Neural progenitor cell (in vitro differentiated cells): ENCODE data around the gene ZNF592. TPM values are rescaled to one million over a fixed set of nuclear protein-coding genes. Genes with fewer than 3 reads are reported as not detected.

Experiments used
- DNase-seq: peaks from one replicate; pipeline ENCODE4 v3.0.0-alpha.2; 2016; ENCODE audit warnings: low spot score
- H2AFZ ChIP-seq: fragments of 200-600 bp; sonication (generic); replicated peaks from 2 replicates; pipeline ENCODE4 v1.6.1; 2016; ENCODE audit warnings: antibody characterized with exemption
- H3F3A ChIP-seq: fragments of 200-600 bp; sonication (generic); 2 replicates; pipeline ENCODE4 v1.6.1; 2016; ENCODE audit warnings: antibody characterized with exemption, low read depth
- H3K27ac ChIP-seq: fragments of 200-600 bp; sonication (generic); 2 replicates; pipeline ENCODE4 v1.5.1; 2016; ENCODE audit warnings: mild to moderate bottlenecking
- H3K27me3 ChIP-seq: fragments of 200-600 bp; sonication (generic); 2 replicates; pipeline ENCODE4 v1.6.1; 2016; ENCODE audit warnings: mild to moderate bottlenecking, moderate library complexity
- H3K36me3 ChIP-seq: fragments of 200-600 bp; sonication (generic); 2 replicates; pipeline ENCODE4 v1.5.1; 2016
- H3K4me1 ChIP-seq: fragments of 200-600 bp; sonication (generic); 2 replicates; pipeline ENCODE4 v1.6.1; 2016; ENCODE audit warnings: mixed run types
- H3K4me2 ChIP-seq: fragments of 200-600 bp; sonication (generic); 2 replicates; pipeline ENCODE4 v1.6.1; 2016
- H3K4me3 ChIP-seq: fragments of 200-600 bp; sonication (generic); 2 replicates; pipeline ENCODE4 v1.5.1; 2016
- H3K79me2 ChIP-seq: fragments of 200-600 bp; sonication (generic); 2 replicates; pipeline ENCODE4 v1.6.1; 2016; ENCODE audit warnings: low read depth
- H3K9ac ChIP-seq: fragments of 200-600 bp; sonication (generic); 2 replicates; pipeline ENCODE4 v1.6.1; 2016
- H3K9me3 ChIP-seq: fragments of 200-600 bp; sonication (generic); 2 replicates; pipeline ENCODE4 v1.5.1; 2016; ENCODE audit warnings: low read depth
- H4K20me1 ChIP-seq: fragments of 200-600 bp; sonication (generic); 2 replicates; pipeline ENCODE4 v1.6.1; 2016; ENCODE audit warnings: low read depth
- H3K27ac Mint-ChIP-seq: 3 replicates; pipeline ENCODE4 v1.8.0; 2021; ENCODE audit warnings: mixed read lengths
- H3K27me3 Mint-ChIP-seq: 2 replicates; pipeline ENCODE4 v1.8.0; 2022; ENCODE audit warnings: low read depth, mild to moderate bottlenecking, inconsistent platforms, moderate library complexity, mixed read lengths; ENCODE audit not compliant: insufficient read depth
- H3K36me3 Mint-ChIP-seq: 3 replicates; pipeline ENCODE4 v1.8.0; 2021; ENCODE audit warnings: mixed read lengths
- H3K4me1 Mint-ChIP-seq: 3 replicates; pipeline ENCODE4 v1.8.0; 2021; ENCODE audit warnings: mixed read lengths
- H3K4me3 Mint-ChIP-seq: 3 replicates; pipeline ENCODE4 v1.8.0; 2021; ENCODE audit warnings: mild to moderate bottlenecking, moderate library complexity, mixed read lengths
- H3K9me3 Mint-ChIP-seq: 3 replicates; pipeline ENCODE4 v1.8.0; 2020; ENCODE audit warnings: mixed read lengths
- EZH2 ChIP-seq: fragments of 200-600 bp; sonication (generic); IDR thresholded peaks from 2 replicates; pipeline ENCODE4 v1.6.1; 2017; ENCODE audit warnings: antibody characterized with exemption, mild to moderate bottlenecking, moderate library complexity
- EZH2phosphoT487 ChIP-seq: fragments of 200-600 bp; sonication (generic); IDR thresholded peaks from 2 replicates; pipeline ENCODE4 v1.6.1; 2017; ENCODE audit warnings: antibody characterized with exemption
- total RNA-seq: library from RNA; depleted of rRNA; stranded (reverse); fragments of >200 nt; gene quantifications from 2 replicates; pipeline ENCODE4 v1.2.3, GENCODE V29; 2015; ENCODE audit warnings: low replicate concordance
- TF ChIP-seq, protein P1 (sequence below): fragments of 200-600 bp; sonication (generic); IDR thresholded peaks from 2 replicates; pipeline ENCODE4 v1.5.1; 2017; ENCODE audit warnings: antibody characterized with exemption, mild to moderate bottlenecking

Gene ZNF592
- total RNA-seq, 1 donor from 2014 or later, result 5.8 TPM

DNA sequence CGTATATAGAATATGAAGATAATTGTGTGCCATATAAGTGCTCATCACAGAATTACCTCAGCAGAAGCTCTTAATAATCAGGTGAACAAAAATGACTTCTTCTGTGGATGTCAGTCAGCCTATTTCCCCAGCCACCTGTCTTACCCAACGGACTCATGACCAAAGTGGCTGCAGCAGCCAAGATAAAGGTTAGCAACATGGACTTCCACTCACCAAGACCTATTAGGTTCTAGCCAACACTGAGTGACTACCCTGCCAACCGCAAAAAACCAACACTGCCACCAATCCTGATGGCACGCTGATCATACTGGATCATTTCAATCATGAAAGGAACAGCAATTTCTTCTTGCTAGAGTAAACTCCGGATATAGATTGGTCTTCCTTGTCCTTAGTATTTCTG is 44.6 kb upstream of the ZNF592 start:
- Mint-ChIP-seq H3K4me1 (peaks cover 4% of the 10 kb centered on the region), H3K27me3 (peaks cover 2% of the 10 kb centered on the region), H3K4me3 (no peak overlapping the region), H3K36me3 (peaks cover 16% of the 10 kb centered on the region), H3K9me3 (no peaks in the 10 kb centered on the region), H3K27ac (no peak overlapping the region)
- H3K4me3 ChIP-seq, result no peak overlapping the region
- H3F3A ChIP-seq, result peaks cover 17% of the 10 kb centered on the region
- no peak overlapping the region for H3K4me2 ChIP-seq
- H3K4me1 ChIP-seq, result no peaks in the 10 kb centered on the region
- no peaks in the 10 kb centered on the region for H3K9me3 ChIP-seq
- H2AFZ ChIP-seq, result no peak overlapping the region
- peaks cover 84% of the 10 kb centered on the region for H4K20me1 ChIP-seq
- H3K27me3 ChIP-seq, result no peaks in the 10 kb centered on the region
- no peak for DNase-seq
- no peaks in the 10 kb centered on the region for H3K36me3 ChIP-seq
- no peak for TF ChIP-seq EZH2
- TF ChIP-seq, protein P1, sequence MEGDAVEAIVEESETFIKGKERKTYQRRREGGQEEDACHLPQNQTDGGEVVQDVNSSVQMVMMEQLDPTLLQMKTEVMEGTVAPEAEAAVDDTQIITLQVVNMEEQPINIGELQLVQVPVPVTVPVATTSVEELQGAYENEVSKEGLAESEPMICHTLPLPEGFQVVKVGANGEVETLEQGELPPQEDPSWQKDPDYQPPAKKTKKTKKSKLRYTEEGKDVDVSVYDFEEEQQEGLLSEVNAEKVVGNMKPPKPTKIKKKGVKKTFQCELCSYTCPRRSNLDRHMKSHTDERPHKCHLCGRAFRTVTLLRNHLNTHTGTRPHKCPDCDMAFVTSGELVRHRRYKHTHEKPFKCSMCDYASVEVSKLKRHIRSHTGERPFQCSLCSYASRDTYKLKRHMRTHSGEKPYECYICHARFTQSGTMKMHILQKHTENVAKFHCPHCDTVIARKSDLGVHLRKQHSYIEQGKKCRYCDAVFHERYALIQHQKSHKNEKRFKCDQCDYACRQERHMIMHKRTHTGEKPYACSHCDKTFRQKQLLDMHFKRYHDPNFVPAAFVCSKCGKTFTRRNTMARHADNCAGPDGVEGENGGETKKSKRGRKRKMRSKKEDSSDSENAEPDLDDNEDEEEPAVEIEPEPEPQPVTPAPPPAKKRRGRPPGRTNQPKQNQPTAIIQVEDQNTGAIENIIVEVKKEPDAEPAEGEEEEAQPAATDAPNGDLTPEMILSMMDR, result no peak
- TF ChIP-seq EZH2phosphoT487, result no peak
- H3K9ac ChIP-seq, result no peak overlapping the region
- H3K79me2 ChIP-seq, result peaks cover 100% of the 10 kb centered on the region
- H3K27ac ChIP-seq, result no peak overlapping the region

DNA sequence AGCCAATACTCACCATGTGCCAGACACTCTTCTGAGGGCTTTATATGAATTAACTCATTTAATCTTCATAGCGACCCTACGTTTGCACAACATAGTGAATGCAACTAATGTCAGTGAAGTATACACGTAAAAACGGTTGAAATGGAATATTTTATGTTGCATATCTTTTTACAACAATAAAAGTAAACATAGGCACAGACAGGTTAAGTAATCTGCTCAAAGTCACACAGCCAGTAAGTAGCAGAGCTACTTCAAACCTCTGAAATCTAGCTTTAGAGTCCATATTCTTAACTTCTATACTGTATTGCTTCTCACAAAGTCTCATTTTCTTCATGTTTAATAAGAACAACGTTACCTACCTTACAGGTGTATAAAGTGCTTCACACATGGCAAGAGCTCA is 34.0 kb upstream of the ZNF592 start:
- H3K27me3 ChIP-seq, result no peaks in the 10 kb centered on the region
- H4K20me1 ChIP-seq, result peaks cover 23% of the 10 kb centered on the region
- H3K36me3 ChIP-seq, result no peaks in the 10 kb centered on the region
- H3K4me3 ChIP-seq, result peak overlapping the region; percentile 78
- Mint-ChIP-seq H3K4me3 (peak overlapping the region; percentile 92), H3K4me1 (peaks cover 17% of the 10 kb centered on the region), H3K36me3 (peaks cover 3% of the 10 kb centered on the region), H3K27me3 (no peaks in the 10 kb centered on the region), H3K27ac (no peak overlapping the region), H3K9me3 (no peaks in the 10 kb centered on the region)
- H2AFZ ChIP-seq, result no peak overlapping the region
- H3K9me3 ChIP-seq, result no peaks in the 10 kb centered on the region
- H3K79me2 ChIP-seq, result peaks cover 66% of the 10 kb centered on the region
- H3K27ac ChIP-seq, result no peak overlapping the region
- peak overlapping the region; percentile 85 for H3K9ac ChIP-seq
- H3F3A ChIP-seq, result peaks cover 18% of the 10 kb centered on the region
- peak overlapping the region; percentile 92 for H3K4me2 ChIP-seq
- no peak for DNase-seq
- H3K4me1 ChIP-seq, result peaks cover 12% of the 10 kb centered on the region
- TF ChIP-seq EZH2phosphoT487 (no peak), EZH2 (no peak)
- TF ChIP-seq, protein P1, result no peak

DNA sequence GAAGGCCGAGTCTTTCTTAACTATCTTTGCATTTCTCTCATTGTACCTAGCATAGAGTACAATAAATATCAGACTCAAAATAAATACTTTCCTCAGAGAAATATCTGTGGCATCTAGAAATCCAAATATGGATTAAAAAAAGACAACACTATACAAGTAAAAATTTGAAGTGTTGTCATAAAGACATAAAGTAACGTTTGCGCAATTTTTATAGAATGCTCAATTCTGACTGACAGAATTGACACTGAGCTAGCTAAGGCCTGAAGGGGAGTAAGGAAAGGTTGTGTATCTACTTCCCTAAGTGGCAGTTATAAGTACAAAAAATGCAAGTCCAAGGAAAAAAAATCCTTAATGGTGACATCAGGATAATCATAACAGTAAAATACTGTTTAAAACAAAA is 33.6 kb upstream of the ZNF592 start:
- Histone ChIP-seq H3K79me2 (peaks cover 62% of the 10 kb centered on the region), H3K9me3 (no peaks in the 10 kb centered on the region), H3K9ac (peak overlapping the region; percentile 85), H3K4me3 (peak overlapping the region; percentile 78), H2AFZ (no peak overlapping the region), H3K4me2 (peak overlapping the region; percentile 92), H3K4me1 (peaks cover 12% of the 10 kb centered on the region), H3F3A (peaks cover 18% of the 10 kb centered on the region), H3K27me3 (no peaks in the 10 kb centered on the region), H4K20me1 (peaks cover 22% of the 10 kb centered on the region), H3K36me3 (no peaks in the 10 kb centered on the region), H3K27ac (peak overlapping the region; percentile 91)
- DNase-seq, result no peak
- Mint-ChIP-seq H3K4me1 (peaks cover 17% of the 10 kb centered on the region), H3K36me3 (peaks cover 3% of the 10 kb centered on the region), H3K9me3 (no peaks in the 10 kb centered on the region), H3K4me3 (peak overlapping the region; percentile 92), H3K27ac (no peak overlapping the region), H3K27me3 (no peaks in the 10 kb centered on the region)
- TF ChIP-seq, protein P1, result no peak
- no peak for TF ChIP-seq EZH2
- TF ChIP-seq EZH2phosphoT487, result no peak
